Loucy (cell line): Measurements from ENCODE around the gene PTGFRN.
"Not testable (repeated sequence)": the region's sequence is repeated elsewhere in the genome, so short reads cannot be mapped to it uniquely, and the experiment has no call there.

ENCODE experiments used
- H2AFZ ChIP-seq: fragments of 200-600 bp; sonication (generic); 2 replicates; pipeline ENCODE4 v1.6.0; 2016; ENCODE audit warnings: antibody characterized with exemption, mild to moderate bottlenecking, low read length, moderate library complexity
- H3F3A ChIP-seq: fragments of 200-600 bp; 2 replicates; pipeline ENCODE4 v1.6.0; 2016; ENCODE audit warnings: antibody characterized with exemption, low read depth, mild to moderate bottlenecking
- H3K27me3 ChIP-seq: fragments of 200-600 bp; sonication (generic); 2 replicates; pipeline ENCODE4 v1.6.1; 2014; ENCODE audit warnings: low read length, mild to moderate bottlenecking; ENCODE audit not compliant: insufficient read depth, poor library complexity, severe bottlenecking
- H3K36me3 ChIP-seq: fragments of 200-600 bp; sonication (generic); 2 replicates; pipeline ENCODE4 v1.6.1; 2016; ENCODE audit warnings: low read length; ENCODE audit not compliant: insufficient read depth
- H3K4me1 ChIP-seq: fragments of 200-600 bp; sonication (generic); 2 replicates; pipeline ENCODE4 v1.5.1; 2014; ENCODE audit warnings: low read length, mild to moderate bottlenecking; ENCODE audit not compliant: insufficient read depth, poor library complexity, severe bottlenecking
- H3K4me2 ChIP-seq: fragments of 200-600 bp; sonication (generic); 2 replicates; pipeline ENCODE4 v1.6.0; 2014; ENCODE audit warnings: antibody characterized with exemption, low read length, low read depth, mild to moderate bottlenecking; ENCODE audit not compliant: poor library complexity, severe bottlenecking
- H3K4me3 ChIP-seq: fragments of 200-600 bp; sonication (generic); 2 replicates; pipeline ENCODE4 v1.5.1; 2014; ENCODE audit warnings: low read length, mild to moderate bottlenecking, mixed read lengths; ENCODE audit not compliant: poor library complexity, severe bottlenecking
- H3K79me2 ChIP-seq: fragments of 200-600 bp; sonication (generic); 2 replicates; pipeline ENCODE4 v1.6.1; 2014; ENCODE audit warnings: low read length; ENCODE audit not compliant: insufficient read depth
- H3K9ac ChIP-seq: fragments of 200-600 bp; sonication (generic); 2 replicates; pipeline ENCODE4 v1.6.0; 2014; ENCODE audit warnings: mild to moderate bottlenecking, low read depth, low read length, moderate library complexity; ENCODE audit not compliant: poor library complexity, severe bottlenecking
- H3K9me2 ChIP-seq: fragments of 200-600 bp; sonication (generic); replicated peaks from 2 replicates; pipeline ENCODE4 v1.6.1; 2016; ENCODE audit warnings: low read depth, low read length, mixed read lengths
- H3K9me3 ChIP-seq: fragments of 200-600 bp; sonication (generic); 2 replicates; pipeline ENCODE4 v1.6.1; 2014; ENCODE audit warnings: mild to moderate bottlenecking, antibody characterized with exemption, low read length, low read depth; ENCODE audit not compliant: insufficient read depth
- H4K20me1 ChIP-seq: fragments of 200-600 bp; sonication (generic); 2 replicates; pipeline ENCODE4 v1.6.0; 2014; ENCODE audit warnings: antibody characterized with exemption, low read length, mild to moderate bottlenecking; ENCODE audit not compliant: insufficient read depth, poor library complexity, severe bottlenecking
- CTCF ChIP-seq: fragments of 200-600 bp; sonication (generic); conservative IDR thresholded peaks from 2 replicates; pipeline ENCODE4 v1.5.1; 2014; ENCODE audit warnings: mild to moderate bottlenecking, antibody characterized with exemption, low read length
- EZH2phosphoT487 ChIP-seq: fragments of 200-600 bp; IDR thresholded peaks from 2 replicates; pipeline ENCODE4 v1.6.1; 2018; ENCODE audit warnings: antibody characterized with exemption, mild to moderate bottlenecking, moderate library complexity, borderline replicate concordance

The PTGFRN gene

GRCh38 chr1:116909512-116910378 lies at the start of gene PTGFRN:
Gene PTGFRN, plus strand, starts transcription at chr1:116909916. Its CDS starts 288 bp downstream, at chr1:116910204.
- Histone ChIP-seq H3K4me3 (no peak within 1 kb of the TSS), H3K9me3 (no peaks in the 10 kb centered on the region), H3K4me2 (no peak within 1 kb of the TSS), H3K9ac (no peak within 1 kb of the TSS), H2AFZ (no peak within 1 kb of the TSS), H3K4me1 (no peaks in the 10 kb centered on the region), H4K20me1 (no peaks in the 10 kb centered on the region), H3K36me3 (no peaks in the 10 kb centered on the region), H3K79me2 (no peaks in the 10 kb centered on the region), H3K9me2 (no peaks in the 10 kb centered on the region), H3K27me3 (no peaks in the 10 kb centered on the region), H3F3A (no peaks in the 10 kb centered on the region)
- TF ChIP-seq CTCF (no peak), EZH2phosphoT487 (no peak)

DNA sequence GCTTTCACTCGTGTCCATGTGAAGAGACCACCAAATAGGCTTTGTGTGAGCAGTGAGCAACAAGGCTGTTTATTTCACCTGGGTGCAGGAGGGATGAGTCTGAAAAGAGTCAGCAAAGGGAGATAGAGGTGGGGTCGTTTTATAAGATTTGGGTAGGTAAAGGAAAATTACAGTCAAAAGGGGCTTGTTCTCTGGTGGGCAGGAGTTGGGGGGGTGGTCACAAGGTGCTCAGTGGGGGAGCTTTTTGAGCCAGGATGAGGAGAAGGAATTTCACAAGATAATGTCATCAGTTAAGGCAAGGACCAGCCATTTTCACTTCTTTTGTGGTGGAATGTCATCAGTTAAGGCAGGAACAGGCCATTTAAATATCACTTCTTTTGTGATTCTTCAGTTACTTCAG lies 49.5 kb upstream of the PTGFRN start:
- H3K4me2 ChIP-seq, H3K4me3 ChIP-seq: not testable (repeated sequence)

GRCh38 chr1:116861137-116861536 lies 48.6 kb upstream of the PTGFRN start:
- no peaks in the 10 kb centered on the region for H3K9me3 ChIP-seq
- H3K4me3 ChIP-seq = no peak overlapping the region
- H3K27me3 ChIP-seq = no peaks in the 10 kb centered on the region
- H3K9me2 ChIP-seq = no peaks in the 10 kb centered on the region
- H4K20me1 ChIP-seq = no peaks in the 10 kb centered on the region
- no peaks in the 10 kb centered on the region for H3K79me2 ChIP-seq
- no peak overlapping the region for H2AFZ ChIP-seq
- H3K36me3 ChIP-seq = no peaks in the 10 kb centered on the region
- H3F3A ChIP-seq = no peaks in the 10 kb centered on the region
- H3K9ac ChIP-seq = no peak overlapping the region
- H3K4me1 ChIP-seq = no peaks in the 10 kb centered on the region
- H3K4me2 ChIP-seq = no peak overlapping the region
- TF ChIP-seq EZH2phosphoT487 = no peak
- no peak for TF ChIP-seq CTCF

More for the DNA sequence above, 49.5 kb upstream of the PTGFRN start:
- not testable (repeated sequence) for H3K9me2 ChIP-seq, H3K4me1 ChIP-seq, H3K9ac ChIP-seq, H3K79me2 ChIP-seq, H3K36me3 ChIP-seq, H3K27me3 ChIP-seq, H4K20me1 ChIP-seq, H3F3A ChIP-seq, H3K9me3 ChIP-seq, H2AFZ ChIP-seq

- not testable (repeated sequence) for H3K9ac ChIP-seq, H2AFZ ChIP-seq, H4K20me1 ChIP-seq, H3K4me1 ChIP-seq, H3K4me3 ChIP-seq, H3F3A ChIP-seq, H3K27me3 ChIP-seq, H3K79me2 ChIP-seq, H3K4me2 ChIP-seq, H3K9me2 ChIP-seq, H3K9me3 ChIP-seq, H3K36me3 ChIP-seq
Observed at GRCh38 chr1:116863031-116863430, 46.7 kb upstream of the PTGFRN start.

DNA sequence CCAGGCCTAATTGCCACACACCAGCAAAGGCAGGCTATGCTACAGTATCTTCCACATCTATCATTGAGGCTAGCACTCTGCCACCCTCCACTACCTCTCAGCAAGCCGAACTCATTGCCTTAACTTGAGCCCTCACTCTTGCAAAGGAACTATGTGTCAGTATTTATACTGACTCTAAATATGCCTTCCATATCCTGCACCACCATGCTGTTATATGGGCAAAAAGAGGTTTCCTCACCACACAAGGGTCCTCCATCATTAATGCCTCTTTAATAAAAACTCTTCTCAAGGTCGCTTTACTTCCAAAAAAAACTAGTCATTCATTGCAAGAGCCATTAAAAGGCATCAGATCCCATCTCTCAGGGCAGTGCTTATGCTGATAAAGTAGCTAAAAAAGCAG lies 43.2 kb upstream of the PTGFRN start:
- not testable (repeated sequence) for H3K9me2 ChIP-seq, H3K27me3 ChIP-seq, H3K9ac ChIP-seq, H3K4me2 ChIP-seq, H3K36me3 ChIP-seq, H4K20me1 ChIP-seq, H2AFZ ChIP-seq, H3K9me3 ChIP-seq, H3K79me2 ChIP-seq, H3K4me3 ChIP-seq, H3F3A ChIP-seq, H3K4me1 ChIP-seq
